Urothelium cell line (cell line): Measurements from ENCODE around the gene CAP2.
"Not testable (repeated sequence)": the region's sequence is repeated elsewhere in the genome, so short reads cannot be mapped to it uniquely, and the experiment has no call there.

ENCODE experiments used
- DNase-seq: peaks from one replicate; pipeline ENCODE4 v3.0.0; 2011; ENCODE audit warnings: low spot score, mixed read lengths
- FAIRE-seq: peaks from 2 replicates; lab custom pipeline; 2011; peaks lifted over from hg19 to GRCh38; lab: Jason Lieb, UNC

Gene CAP2

DNA sequence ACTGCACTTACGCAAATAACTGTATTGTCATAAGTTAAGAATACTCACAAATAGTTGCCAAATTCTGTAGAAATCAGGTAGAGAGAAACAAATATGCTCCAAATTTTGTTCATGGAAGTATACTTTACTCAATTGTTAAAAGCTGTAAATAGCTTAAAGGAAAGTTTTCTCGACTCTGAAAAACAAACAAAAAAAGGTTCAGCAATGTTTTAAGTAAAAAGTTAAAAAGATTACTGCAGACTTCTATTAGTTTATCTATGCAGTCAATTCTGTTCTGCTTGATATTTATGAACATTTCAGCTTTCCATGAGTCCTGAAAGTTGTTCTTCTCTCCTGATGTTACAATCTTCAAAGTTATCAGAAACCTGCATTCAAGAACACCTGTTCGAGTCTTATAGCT lies 169.2 kb downstream of the CAP2 start:
- DNase-seq (no peak), FAIRE-seq (no peak)

DNA sequence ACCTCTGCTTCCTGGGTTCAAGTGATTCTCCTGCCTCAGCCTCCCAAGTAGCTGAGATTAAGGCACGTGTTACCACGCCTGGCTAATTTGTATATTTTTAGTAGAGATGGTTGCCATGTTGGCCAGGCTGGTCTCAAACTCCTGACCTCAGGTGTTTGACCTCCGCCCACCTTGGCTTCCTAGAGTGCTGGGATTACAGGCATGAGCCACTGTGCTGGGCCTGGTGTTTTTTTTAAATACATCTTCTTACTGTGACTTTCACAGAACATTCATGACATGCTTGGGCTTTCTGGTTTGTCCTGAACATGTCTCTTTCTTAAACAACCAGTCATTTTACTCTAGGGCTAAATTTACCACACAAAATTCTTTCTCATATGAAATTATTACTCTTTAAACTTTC lies 172.0 kb downstream of the CAP2 start:
- no peak for DNase-seq
- FAIRE-seq, result no peak

DNA sequence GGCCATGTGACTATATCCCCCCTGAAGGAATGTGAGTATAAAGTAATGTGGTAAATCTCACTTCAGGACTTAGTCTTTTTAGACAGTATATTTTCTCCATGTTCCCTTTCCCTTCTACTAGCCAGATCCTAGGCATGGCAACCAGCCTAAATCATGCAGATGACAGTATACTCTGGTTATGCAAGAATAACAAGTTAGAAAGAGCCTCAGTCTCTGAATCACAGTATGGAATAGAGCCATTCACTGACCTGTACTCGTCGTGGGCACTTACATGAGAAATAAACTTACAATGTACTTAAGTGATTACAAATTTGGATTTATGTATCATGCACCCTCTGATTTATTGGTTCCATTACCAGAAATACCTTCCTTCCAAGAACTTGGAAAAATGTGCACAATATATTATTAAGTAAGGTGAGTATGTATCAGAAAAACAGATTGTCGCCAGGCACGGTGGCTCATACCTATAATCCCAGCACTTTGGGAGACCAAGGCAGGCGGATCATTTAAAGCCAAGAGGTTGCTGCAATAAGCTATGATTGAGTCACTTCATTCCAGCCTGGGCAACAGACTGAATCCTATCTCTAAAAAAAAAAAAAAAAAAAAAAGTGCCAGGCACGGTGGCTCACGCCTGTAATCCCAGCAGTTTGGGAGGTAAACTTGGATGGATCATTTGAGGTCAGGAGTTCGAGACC lies 181.6 kb downstream of the CAP2 start:
- DNase-seq, result no peak
- no peak for FAIRE-seq

DNA sequence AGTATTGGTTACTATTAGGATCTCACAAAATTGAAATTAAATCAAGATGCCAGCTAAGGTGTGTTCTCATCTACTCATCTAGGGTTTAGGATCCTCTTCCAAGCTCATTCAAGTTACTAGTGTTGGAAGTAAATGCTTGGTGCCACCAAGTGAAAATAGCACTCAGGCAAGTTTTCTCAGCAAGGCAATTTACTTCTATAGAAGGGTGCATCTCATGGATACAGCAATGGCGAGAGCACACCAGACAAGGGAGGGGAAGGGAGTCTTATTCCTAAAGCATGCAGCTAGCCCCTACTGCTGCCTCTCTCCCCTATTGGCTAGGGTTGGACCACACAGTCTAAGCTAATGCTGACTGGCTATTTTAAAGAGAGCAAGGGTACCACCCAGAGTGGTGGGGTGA lies 183.7 kb downstream of the CAP2 start:
- FAIRE-seq, result no peak
- DNase-seq, result no peak

DNA sequence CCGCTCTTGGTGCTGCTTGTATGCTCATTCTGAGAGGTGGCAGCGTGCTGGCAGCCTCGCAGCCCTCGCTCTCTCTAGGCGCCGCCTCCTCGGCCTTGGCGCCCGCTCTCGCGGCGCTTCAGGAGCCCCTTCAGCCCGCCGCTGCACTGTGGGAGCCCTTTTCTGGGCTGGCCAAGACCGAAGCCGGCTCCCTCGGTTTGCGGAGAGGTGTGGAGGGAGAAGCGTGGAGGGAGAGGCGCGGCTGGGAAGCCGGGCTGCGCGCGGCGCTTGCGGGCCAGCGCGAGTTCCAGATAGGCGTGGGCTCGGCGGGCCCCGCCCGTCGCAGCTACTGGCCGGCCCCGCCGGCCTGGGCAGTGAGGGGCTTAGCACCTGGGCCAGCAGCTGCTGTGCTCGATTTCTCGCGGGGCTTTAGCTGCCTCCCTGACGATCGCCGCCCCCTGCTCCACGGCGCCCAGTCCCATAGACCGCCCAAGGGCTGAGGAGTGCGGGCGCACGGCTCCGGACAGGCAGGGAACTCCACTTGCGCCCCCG lies 187.2 kb downstream of the CAP2 start:
- FAIRE-seq, result no peak
- peak; percentile 43 for DNase-seq

DNA sequence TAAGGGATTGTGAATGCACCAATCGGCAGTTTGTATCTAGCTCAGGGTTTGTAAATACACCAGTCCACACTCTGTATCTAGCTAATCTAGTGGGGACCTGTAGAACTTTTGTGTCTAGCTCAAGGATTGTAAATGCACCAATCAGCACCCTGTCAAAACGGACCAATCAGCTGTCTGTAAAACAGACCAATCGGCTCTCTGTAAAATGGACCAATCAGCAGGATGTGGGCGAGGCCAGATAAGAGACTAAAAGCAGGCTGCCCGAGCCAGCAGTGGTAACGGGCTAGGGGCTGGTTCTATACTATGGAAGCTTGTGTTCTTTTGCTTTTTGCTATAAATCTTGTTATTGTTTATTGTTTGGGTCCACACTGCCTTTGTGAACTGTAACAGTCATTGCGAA lies 187.9 kb downstream of the CAP2 start:
- not testable (repeated sequence) for FAIRE-seq, DNase-seq

DNA sequence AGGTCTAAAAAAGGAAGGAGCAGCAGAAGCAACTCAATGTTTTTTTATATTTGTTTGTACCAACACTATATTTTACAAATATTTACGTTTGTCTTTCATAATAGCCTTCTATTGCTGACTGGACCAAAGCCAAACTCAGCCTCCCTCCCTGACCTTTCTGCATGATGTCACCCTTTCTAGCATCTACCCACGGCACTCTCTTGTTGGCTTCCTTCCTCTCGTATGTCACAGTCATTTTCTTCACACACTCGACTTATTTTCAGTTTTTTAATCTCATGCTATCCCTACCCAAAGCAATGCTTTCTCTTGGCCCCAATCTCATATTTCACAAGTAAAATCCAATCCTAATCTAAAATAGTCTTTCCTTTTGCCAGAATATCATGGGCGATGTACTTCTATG lies 190.4 kb downstream of the CAP2 start:
- DNase-seq (no peak), FAIRE-seq (no peak)

DNA sequence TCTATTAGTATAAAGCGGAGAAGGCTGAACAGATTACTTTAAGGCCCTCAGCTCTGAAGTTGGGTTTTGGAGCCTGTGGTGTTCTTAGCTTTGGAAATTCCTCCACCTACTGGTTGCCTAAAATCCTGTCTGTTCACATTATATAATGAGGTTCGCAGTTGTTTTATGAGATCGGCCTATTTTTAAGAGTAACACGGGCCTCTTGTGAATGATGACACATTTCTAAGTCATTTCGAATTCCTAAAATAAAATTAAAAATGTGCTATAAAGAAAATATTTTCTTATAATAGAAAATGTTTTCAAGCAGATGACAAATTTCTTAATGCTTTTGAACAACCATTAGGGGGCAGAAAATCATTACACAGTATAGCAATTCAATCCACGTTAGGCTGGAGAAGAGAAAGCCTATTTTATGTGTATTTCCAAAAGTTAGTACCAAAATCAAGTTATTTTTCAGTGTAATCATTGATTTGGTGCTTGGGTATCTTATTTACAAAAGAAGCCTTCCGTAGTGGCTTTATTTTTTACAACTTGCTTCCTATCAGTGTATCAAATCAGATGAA lies 190.9 kb downstream of the CAP2 start:
- FAIRE-seq (no peak), DNase-seq (peak; percentile 57)

DNA sequence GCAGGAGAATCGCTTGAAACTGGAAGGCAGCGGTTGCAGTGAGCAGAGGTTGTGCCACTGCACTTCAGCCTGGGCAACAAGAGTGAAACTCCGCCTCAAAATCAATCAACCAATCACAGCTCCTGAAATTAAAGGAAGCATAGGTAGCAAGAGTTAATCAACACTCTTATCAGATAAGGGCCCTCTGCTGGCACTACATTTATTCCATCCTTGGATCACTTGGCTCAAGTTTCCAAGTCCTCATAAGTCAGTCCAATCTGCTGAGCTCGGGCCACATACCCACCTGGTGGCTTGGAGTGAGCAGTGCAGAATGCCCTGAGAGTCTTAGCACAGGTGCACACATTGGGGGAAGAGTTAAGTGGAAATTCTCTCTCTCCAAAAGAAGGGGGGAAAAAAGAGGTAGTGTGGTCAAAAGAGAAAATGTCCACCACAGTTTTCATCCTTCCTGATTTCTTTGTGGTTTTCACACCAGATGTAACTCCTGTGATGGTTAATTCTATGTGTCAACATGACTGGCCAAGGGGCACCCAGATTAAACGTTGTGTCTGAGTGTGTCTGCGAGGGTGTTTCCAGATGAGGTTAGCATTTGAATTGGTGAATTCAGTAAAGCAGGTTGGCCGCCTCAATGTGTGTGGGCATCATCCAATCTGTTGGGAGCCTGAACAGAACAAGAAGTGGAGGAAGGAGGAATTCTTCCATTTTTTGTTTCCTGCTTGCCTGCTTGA lies 192.5 kb downstream of the CAP2 start:
- DNase-seq (peak; percentile 21), FAIRE-seq (no peak)

DNA sequence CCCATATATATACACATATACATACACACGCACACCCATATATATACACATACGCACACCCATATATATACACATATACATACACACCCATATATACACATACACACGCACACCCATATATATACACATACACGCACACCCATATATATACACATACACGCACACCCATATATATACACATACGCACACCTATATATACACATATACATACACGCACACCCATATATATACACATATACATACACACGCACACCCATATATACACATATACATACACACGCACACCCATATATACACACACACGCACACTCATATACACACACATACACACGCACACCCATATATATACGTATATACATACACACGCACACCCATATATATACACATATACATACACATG lies 193.2 kb downstream of the CAP2 start:
- DNase-seq, result not testable (repeated sequence)
- peak; percentile 75 for FAIRE-seq

DNA sequence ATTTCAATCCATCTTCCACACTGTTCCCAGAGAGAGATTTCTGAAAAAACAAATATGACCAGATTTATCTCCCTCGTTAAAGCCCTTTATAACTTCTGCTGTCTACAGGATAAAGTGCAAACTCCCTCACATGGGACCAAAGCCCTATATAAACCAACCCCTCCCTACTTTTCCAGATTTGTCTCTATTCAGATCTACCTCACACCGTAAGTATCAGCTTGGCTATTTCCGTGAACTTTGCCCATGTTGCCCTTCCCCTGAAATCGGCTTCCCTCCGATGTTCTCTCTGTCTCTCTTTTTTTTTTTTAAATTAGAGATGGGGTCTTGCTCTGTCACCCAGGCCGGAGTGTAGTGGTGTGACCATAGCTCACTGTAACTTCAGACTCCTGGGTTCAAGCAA lies 194.6 kb downstream of the CAP2 start:
- no peak for FAIRE-seq

DNA sequence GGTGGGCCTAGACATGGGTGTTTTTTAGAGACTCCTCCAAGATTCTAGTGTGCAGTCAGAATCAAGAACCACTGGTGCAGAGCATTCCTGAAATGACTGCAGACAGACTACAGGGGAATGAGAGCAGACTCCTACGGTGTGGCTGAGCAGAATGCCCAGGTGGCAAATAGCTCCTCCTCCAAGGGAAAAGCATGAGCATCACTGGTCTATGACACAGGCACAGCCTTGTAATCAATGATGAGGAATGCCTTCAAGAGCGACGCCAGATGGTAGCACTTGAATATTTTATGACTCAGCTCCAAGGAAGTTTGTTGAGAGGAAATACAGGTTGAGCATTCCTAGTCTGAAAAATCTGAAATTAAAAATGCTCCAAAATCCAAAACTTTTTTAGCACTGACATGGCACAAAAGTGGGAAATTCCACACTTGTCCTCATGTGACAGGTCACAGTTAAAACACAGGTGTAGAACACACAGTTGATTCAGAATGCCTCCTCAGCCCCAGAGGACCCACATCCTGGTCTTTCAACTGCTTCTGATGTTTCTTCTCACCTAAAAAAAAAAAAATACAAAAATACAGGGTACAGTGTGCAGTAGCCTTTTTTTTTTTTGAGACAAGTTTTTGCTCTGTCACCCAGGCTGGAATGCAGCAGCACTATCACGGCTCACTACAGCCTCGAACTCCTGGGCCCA lies 196.2 kb downstream of the CAP2 start:
- peak; percentile 37 for FAIRE-seq
- peak; percentile 82 for DNase-seq

More for the DNA sequence above, 194.6 kb downstream of the CAP2 start:
- DNase-seq, result no peak

DNA sequence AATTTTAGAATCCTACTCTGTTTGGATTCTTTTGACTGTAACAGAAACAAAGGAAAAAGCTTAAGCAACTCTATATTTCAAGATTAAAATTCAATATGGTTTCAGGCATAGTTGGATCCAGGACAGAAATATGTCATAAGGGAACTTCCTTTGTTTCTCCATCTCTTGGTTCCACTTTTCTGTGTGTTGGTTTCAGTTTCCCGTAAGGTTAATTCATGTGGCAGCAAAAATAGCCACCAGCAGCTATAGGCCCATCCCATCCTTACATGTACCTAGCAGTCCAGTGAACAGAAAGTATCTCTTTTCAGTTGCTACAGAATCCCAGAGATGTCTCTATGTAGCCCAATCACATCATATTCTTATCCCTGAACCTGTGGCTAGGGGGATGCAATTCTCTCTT lies 197.9 kb downstream of the CAP2 start:
- DNase-seq (no peak), FAIRE-seq (no peak)

DNA sequence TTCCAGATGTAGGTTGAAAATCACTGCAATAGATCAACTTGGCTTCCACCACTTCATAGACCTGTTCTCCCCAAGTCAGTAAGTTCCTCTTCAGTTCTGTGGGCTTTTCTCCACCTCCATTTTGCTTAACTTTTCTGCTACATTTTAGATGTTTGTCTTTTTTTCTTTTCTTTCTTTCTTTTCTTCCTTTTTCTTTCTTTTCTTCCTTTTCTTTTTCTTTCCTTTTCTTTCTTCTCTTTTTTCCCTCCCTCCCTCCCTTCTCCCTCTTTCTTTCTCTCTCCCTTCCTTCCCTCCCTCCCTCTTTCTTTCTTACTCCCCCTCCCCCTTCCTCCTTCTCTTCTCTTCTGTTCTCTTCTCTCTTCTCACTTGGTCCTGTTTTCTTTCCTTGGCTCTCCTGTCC lies 199.9 kb downstream of the CAP2 start:
- no peak for DNase-seq
- FAIRE-seq, result no peak

DNA sequence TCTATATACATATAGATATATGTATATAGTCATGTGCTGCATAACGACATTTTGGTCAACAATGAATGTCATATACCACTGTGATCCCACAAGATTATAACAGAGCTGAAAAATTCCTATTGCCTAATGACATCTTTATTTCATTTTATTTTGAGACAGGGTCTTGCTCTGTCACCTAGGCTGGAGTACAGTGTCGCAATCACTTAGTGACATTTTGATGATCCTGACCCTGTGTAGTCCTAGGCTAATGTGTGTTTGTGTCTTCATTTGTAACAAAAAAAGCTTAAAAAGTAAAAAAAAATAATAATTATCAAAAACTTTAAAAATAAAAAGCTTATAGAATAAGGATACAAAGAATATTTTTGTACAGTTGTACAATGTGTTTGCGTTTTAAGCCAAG lies 202.7 kb downstream of the CAP2 start:
- FAIRE-seq (no peak), DNase-seq (no peak)

DNA sequence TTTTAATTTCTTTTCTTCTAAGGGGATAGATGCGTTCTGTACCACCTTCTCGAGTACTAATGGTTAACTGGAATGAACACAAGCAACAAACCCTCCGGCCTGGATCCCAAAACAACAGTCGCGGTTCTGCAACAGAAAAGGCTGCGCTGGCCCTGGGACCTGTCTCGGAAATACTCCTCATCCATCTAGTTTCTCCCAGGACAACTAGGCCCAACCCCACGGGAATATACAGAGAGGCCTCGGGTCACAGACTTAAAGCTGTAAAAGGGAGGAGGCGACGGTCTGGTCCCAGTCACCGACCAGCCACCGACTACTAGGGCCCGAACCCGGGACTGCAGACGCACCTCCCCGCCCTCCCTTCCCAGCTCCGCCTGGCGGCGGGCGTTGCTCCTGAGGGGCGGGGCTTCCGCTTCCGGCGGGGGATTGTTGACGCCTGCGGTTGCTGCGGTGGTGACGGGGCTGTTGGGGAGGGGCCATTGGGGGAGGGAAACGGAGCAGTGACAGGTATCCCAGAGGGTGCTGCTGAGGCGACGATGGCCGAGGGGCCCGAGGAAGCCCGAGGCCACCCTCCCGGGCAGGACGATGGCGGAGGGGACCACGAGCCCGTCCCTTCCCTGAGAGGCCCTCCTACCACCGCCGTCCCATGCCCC lies 206.6 kb downstream of the CAP2 start, which contains the start of gene FAM8A1:
Gene FAM8A1 (plus strand): TSS at position 426 of the 650 bp plus-strand sequence. CDS start 108 bp downstream, at position 534.
- DNase-seq (peak; percentile 94), FAIRE-seq (peak; percentile 85)

DNA sequence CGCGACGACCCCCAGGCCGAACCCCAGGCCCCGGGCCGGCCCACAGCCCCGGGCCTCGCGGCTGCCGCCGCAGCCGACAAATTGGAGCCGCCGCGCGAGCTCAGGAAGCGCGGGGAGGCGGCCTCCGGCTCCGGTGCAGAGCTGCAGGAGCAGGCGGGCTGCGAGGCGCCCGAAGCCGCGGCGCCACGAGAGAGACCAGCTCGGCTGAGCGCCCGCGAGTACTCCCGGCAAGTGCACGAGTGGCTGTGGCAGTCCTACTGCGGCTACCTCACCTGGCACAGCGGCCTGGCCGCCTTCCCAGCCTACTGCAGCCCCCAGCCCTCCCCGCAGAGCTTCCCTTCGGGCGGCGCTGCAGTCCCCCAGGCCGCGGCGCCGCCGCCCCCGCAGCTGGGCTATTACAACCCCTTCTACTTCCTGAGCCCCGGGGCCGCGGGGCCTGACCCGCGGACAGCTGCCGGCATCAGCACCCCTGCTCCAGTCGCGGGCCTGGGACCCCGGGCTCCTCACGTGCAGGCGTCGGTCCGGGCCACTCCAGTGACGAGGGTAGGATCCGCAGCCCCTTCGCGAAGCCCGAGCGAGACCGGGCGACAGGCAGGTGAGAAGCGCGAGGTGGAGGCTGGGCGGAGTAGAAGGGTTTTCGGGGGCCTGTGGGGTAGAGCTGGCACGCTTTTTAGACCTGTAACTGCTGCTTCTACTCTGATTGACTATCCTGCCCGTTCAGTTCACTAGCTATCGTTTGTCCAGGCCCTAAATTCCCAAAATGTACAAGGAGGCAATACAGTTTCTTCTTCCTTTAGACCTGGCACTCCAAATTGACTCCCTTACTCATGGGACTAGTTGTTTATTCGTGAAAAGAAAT lies 207.4 kb downstream of the CAP2 start:
- DNase-seq (peak; percentile 32), FAIRE-seq (no peak)

DNA sequence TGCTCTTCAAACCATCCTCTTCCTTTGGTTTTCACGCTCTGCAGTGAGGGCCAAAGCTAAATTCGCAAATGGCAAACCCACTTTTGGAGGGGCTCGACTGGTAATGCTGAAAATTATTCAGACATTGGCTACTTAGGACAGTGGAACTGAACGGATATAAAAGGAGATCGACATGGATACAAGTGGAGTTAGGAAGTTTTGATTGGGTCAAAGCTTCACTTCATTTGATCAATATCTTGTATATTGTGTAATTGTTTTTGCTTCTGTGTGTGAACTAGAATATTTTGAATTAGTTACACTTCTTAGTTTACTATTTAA lies 207.9 kb downstream of the CAP2 start:
- FAIRE-seq, result no peak
- no peak for DNase-seq

DNA sequence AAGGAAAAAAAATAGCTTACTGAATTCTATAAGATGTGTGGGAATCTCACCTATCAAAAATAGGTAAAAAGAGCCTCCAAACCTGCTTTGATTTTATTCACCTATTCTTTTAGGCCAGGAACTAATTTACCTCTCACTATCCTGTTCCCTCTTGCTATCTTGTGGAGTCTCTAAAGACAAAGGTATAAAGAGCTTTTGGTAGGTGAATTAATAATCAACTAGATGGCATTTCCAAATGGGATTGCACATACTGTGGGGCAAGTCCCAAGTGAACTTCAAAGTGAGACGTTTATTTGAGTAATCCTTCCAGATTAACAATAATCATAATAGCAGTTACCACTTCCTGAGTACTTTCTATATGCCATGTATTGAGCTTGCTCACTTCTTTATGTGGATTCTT lies 209.5 kb downstream of the CAP2 start:
- DNase-seq, result no peak
- no peak for FAIRE-seq

DNA sequence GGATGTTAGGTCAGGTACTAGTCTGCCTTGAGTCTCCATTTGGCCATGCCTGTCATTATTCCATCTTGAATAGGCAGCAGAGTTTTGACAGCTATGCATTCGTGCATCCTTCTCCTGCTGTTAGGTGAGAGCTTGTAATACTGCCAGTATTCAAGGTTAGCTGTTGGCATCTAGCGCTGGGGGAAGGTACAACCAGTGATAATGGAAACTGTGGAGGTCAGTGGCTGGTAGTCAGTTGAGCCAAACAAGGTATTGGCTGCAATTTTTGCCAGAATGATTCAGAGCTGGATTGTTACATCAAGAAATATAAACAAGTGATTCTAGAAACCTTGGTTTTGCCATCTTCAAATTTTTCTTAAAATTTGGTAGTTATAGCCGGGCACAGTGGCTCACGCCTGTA lies 213.2 kb downstream of the CAP2 start:
- FAIRE-seq (no peak), DNase-seq (no peak)
